Upper lobe of right lung (tissue), 1 donor: Measurements from ENCODE around the gene PEAK1. TPM values are rescaled to one million over a fixed set of nuclear protein-coding genes. Genes with fewer than 3 reads are reported as not detected.

Experiments used
- ATAC-seq: fragments of 200-7000 bp; cut with Tn5 transposase; one replicate; pipeline ENCODE4 v1.9.1; 2020; ENCODE audit warnings: mild to moderate bottlenecking, moderate library complexity
- DNase-seq: peaks from one replicate; pipeline ENCODE4 v3.0.0-alpha.2; 2020
- H3K27ac ChIP-seq: fragments of 200-600 bp; one replicate; pipeline ENCODE4 v1.8.0; 2022
- H3K27me3 ChIP-seq: fragments of 200-600 bp; one replicate; pipeline ENCODE4 v1.8.0; 2022; ENCODE audit warnings: mild to moderate bottlenecking
- H3K36me3 ChIP-seq: fragments of 200-600 bp; one replicate; pipeline ENCODE4 v1.8.0; 2022
- H3K4me1 ChIP-seq: fragments of 200-600 bp; one replicate; pipeline ENCODE4 v1.8.0; 2022
- H3K4me3 ChIP-seq: fragments of 200-600 bp; one replicate; pipeline ENCODE4 v1.8.0; 2022; ENCODE audit warnings: mild to moderate bottlenecking
- H3K9me3 ChIP-seq: fragments of 200-600 bp; one replicate; pipeline ENCODE4 v1.8.0; 2022
- intact Hi-C: fragments of 100-400 bp; cut with DNase I; formaldehyde crosslinking; loops from one replicate; pipeline ENCODE4 v1.11.0; 2022
- total RNA-seq: library from RNA; stranded (reverse); fragmentation: NEBNext Ultra II Directional; extraction: Animal tissue kit (Norgen Biotek cat#: 25700); gene quantifications from one replicate; pipeline ENCODE4 v1.2.1, GENCODE V29; 2021
- TF ChIP-seq, protein P1 (sequence below): fragments of 200-600 bp; IDR thresholded peaks from one replicate; pipeline ENCODE4 v1.8.0; 2022; ENCODE audit warnings: antibody characterized with exemption
- donor health status: DM: no; HTN: yes; CAD: no; lungs with severe emphysema.

PEAK1 gene
- total RNA-seq, 1 donor from 2014 or later = 139 TPM

GRCh38 chr15:77066971-77067690 is 352.8 kb downstream of the PEAK1 start:
- H3K27ac ChIP-seq = peak overlapping the region; percentile 92
- ATAC-seq (peak; percentile 33), DNase-seq (no peak)
- TF ChIP-seq, protein P1, sequence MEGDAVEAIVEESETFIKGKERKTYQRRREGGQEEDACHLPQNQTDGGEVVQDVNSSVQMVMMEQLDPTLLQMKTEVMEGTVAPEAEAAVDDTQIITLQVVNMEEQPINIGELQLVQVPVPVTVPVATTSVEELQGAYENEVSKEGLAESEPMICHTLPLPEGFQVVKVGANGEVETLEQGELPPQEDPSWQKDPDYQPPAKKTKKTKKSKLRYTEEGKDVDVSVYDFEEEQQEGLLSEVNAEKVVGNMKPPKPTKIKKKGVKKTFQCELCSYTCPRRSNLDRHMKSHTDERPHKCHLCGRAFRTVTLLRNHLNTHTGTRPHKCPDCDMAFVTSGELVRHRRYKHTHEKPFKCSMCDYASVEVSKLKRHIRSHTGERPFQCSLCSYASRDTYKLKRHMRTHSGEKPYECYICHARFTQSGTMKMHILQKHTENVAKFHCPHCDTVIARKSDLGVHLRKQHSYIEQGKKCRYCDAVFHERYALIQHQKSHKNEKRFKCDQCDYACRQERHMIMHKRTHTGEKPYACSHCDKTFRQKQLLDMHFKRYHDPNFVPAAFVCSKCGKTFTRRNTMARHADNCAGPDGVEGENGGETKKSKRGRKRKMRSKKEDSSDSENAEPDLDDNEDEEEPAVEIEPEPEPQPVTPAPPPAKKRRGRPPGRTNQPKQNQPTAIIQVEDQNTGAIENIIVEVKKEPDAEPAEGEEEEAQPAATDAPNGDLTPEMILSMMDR = no peak
- peaks cover 68% of the 10 kb centered on the region for H3K4me1 ChIP-seq
- H3K4me3 ChIP-seq = no peak overlapping the region
- H3K36me3 ChIP-seq = no peaks in the 10 kb centered on the region
- no peaks in the 10 kb centered on the region for H3K9me3 ChIP-seq
- intact Hi-C loops = no loop called here
- no peaks in the 10 kb centered on the region for H3K27me3 ChIP-seq

GRCh38 chr15:77064539-77065308 is 355.2 kb downstream of the PEAK1 start:
- intact Hi-C loops = no loop called here
- peak; percentile 20 for ATAC-seq
- Histone ChIP-seq H3K4me3 (no peak overlapping the region), H3K36me3 (no peaks in the 10 kb centered on the region), H3K4me1 (peaks cover 88% of the 10 kb centered on the region), H3K27ac (no peak overlapping the region), H3K9me3 (no peaks in the 10 kb centered on the region), H3K27me3 (no peaks in the 10 kb centered on the region)
- TF ChIP-seq, protein P1 = no peak
- no peak for DNase-seq

DNA sequence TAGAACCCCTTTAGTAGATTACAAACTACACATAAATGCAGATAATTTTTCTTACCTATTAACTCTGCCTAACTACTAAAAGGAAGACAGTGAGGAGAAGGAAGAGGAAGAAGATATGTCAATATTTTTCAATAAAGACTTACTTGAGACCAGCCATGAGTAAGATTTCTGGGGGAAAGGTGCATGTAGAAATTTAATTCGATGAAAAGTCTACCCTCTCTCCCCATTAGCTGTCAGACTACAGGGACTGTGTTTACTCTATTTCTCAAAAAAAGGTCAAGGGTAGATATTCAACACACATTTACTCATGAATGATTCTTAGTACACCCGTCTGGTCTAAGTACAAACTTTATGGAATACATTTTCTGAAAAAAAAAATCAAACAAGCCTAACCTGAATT is 355.8 kb downstream of the PEAK1 start:
- H3K4me1 ChIP-seq = peaks cover 85% of the 10 kb centered on the region
- H3K4me3 ChIP-seq = no peak overlapping the region
- no peaks in the 10 kb centered on the region for H3K36me3 ChIP-seq
- TF ChIP-seq, protein P1 = no peak
- intact Hi-C loops = no loop called here
- no peaks in the 10 kb centered on the region for H3K27me3 ChIP-seq
- H3K27ac ChIP-seq = peak overlapping the region; percentile 28
- H3K9me3 ChIP-seq = no peaks in the 10 kb centered on the region
- no peak for ATAC-seq
- no peak for DNase-seq

GRCh38 chr15:77063249-77063648 is 356.7 kb downstream of the PEAK1 start:
- Histone ChIP-seq H3K36me3 (no peaks in the 10 kb centered on the region), H3K4me1 (peaks cover 77% of the 10 kb centered on the region), H3K27me3 (no peaks in the 10 kb centered on the region), H3K9me3 (no peaks in the 10 kb centered on the region), H3K27ac (no peak overlapping the region), H3K4me3 (no peak overlapping the region)
- no peak for DNase-seq
- intact Hi-C loops = no loop called here
- TF ChIP-seq, protein P1 = no peak
- ATAC-seq = no peak

GRCh38 chr15:77060546-77060945 is 359.4 kb downstream of the PEAK1 start:
- no peaks in the 10 kb centered on the region for H3K27me3 ChIP-seq
- no peaks in the 10 kb centered on the region for H3K36me3 ChIP-seq
- H3K4me1 ChIP-seq = peaks cover 55% of the 10 kb centered on the region
- intact Hi-C loops = no loop called here
- DNase-seq (no peak), ATAC-seq (peak; percentile 30)
- H3K27ac ChIP-seq = no peak overlapping the region
- TF ChIP-seq, protein P1 = no peak
- H3K4me3 ChIP-seq = no peak overlapping the region
- no peaks in the 10 kb centered on the region for H3K9me3 ChIP-seq
